GM20431 (cell line): ENCODE measurements around the gene MAPK13.
"Not testable (repeated sequence)": the region's sequence is repeated elsewhere in the genome, so short reads cannot be mapped to it uniquely, and the experiment has no call there.

Experiments used
- in situ Hi-C: fragments of 300-500 bp; cut with MseI, MboI; formaldehyde crosslinking; loops from one replicate; pipeline ENCODE4 v1.15.0; 2020; ENCODE audit warnings: low sequenced_read_pairs; ENCODE audit not compliant: unreplicated experiment

MAPK13 gene

GRCh38 chr6:36113703-36114102 lies 16.6 kb upstream of the MAPK13 start:
- in situ Hi-C loops: no loop called here

- in situ Hi-C loops: no loop called here
Measured at GRCh38 chr6:36114798-36115408, 15.4 kb upstream of the MAPK13 start.

- in situ Hi-C loops: no loop called here
Measured at GRCh38 chr6:36115412-36115811, 14.9 kb upstream of the MAPK13 start.

- in situ Hi-C loops: no loop called here
Measured at GRCh38 chr6:36116066-36116864, 14.0 kb upstream of the MAPK13 start.

- in situ Hi-C loops: no loop called here
Measured at GRCh38 chr6:36116943-36117342, 13.4 kb upstream of the MAPK13 start.

GRCh38 chr6:36117658-36118549 lies 12.4 kb upstream of the MAPK13 start:
- in situ Hi-C loops: no loop called here

GRCh38 chr6:36118550-36119107 lies 11.7 kb upstream of the MAPK13 start:
- in situ Hi-C loops: no loop called here

- in situ Hi-C loops: no loop called here
Measured at GRCh38 chr6:36119209-36119608, 11.1 kb upstream of the MAPK13 start.

- in situ Hi-C loops: no loop called here
Measured at GRCh38 chr6:36120018-36120417, 10.3 kb upstream of the MAPK13 start.

- in situ Hi-C loops: no loop called here
Measured at GRCh38 chr6:36120539-36120938, 9.8 kb upstream of the MAPK13 start.

- in situ Hi-C loops: no loop called here
Measured at GRCh38 chr6:36120979-36121786, 9.1 kb upstream of the MAPK13 start.

- in situ Hi-C loops: no loop called here
Measured at GRCh38 chr6:36121787-36122494, 8.4 kb upstream of the MAPK13 start.

- in situ Hi-C loops: no loop called here
Measured at GRCh38 chr6:36122495-36123269, 7.6 kb upstream of the MAPK13 start.

- in situ Hi-C loops: no loop called here
Measured at GRCh38 chr6:36123270-36124139, 6.8 kb upstream of the MAPK13 start.

- in situ Hi-C loops: not testable (repeated sequence)
Measured at GRCh38 chr6:36124346-36124745, 6.0 kb upstream of the MAPK13 start.

- in situ Hi-C loops: no loop called here
Measured at GRCh38 chr6:36124881-36125280, 5.4 kb upstream of the MAPK13 start.

- in situ Hi-C loops: no loop called here
Measured at GRCh38 chr6:36125575-36125974, 4.7 kb upstream of the MAPK13 start.
